ENCODE data around the gene RNF13.
"Not testable (repeated sequence)": the region's sequence is repeated elsewhere in the genome, so short reads cannot be mapped to it uniquely, and the experiment has no call there.

The RNF13 gene

DNA sequence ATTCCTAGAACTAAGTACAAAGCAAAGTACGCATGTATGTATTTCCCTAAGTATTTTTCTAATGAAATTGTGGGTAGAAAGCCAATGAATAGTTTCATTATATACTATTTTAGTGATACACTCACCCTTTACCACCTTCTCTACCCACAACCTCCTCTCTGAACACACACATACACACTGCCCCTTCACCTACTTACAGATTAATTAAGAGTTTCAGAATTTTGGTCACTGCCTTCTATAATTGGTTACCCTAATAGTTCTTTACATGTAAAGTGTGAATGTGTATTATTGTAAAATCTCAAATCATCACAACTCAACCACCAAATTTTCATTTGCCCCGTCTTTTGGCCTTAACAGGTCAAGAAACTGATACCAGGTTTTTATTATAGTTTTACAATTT is 150.5 kb downstream of the RNF13 start:
- DNase-seq: no peak

DNA sequence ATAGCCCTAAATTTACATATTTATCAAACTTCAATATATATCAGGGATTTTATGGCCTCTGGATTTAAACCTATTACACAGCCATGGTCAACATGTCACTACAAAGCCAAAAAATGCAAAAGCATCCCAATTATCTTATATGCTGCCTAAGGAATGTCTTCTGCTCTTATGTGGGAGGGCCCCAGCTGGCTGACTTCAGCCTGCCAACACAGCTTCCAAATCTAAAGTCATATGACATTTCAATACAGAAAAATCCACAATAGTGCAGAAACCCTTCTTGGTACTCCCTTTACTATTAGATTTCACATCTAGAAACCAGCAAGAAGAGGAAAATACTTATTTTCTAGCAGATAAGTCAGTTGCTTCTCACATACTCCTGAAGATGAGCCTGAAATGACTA is 151.3 kb downstream of the RNF13 start:
- DNase-seq: no peak

DNA sequence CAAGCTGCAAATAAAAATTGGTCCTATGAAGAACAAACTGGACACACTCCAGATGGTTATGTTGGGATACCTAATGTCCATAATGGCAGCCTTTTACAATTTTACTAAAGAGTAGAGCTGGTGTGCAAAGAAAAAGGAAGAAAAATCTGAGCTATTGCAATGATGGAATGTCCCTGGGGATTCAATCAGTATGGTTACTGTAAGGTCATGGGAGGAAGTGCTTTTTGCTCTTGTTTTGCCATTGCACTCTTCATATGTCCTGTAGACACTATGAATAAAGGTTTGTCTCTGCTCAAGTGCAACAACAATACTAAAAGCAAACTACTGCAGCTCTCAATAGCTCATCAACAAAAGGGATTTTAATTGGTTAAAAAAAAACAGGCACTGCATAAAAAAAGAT is 152.3 kb downstream of the RNF13 start:
- DNase-seq: no peak

DNA sequence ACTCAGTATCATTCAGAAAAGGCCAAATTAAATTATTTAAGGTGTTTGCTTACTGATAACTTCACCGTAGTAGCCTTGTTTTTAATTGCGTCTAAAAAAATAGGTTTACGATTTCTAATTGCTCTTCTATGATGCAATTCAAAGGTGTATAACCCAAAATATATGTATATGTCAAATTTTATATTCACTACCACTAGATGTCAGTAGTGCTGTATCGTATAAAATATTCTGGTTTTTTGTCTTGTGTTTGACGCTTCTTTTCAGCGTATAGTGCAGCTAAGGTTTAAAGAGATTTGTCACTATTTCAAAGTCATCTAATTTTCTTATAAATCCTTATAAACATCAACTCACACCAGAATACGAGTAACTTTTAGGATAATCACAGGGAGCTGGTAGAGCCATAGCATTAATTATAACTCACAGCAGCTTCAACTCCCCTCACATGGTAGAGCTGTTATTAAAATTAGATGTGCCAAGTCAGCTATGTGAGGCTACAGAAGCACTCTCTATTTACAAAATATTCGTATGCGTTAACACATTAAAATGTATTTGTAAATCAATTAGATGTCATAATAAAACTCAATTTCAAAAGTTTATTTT is 154.2 kb downstream of the RNF13 start:
- DNase-seq: peak; percentile 61

DNA sequence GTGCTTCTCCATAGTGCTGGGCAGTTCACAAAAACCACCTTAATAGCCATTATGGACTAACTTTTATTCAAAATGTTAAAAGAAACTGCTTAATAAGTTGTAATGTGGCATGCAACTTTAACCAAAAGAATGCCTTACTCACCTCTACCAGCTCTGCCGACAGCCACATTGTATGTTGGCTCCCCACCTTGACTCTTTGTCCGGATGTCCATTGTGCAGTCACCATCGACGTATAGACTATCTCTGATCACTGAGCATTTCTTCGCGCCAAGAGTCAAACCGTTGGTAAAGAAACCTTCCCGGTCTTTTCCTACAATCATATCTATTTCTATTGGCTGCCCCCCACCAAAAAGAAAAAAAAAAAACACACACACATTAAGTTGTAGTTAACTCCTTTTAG is 155.2 kb downstream of the RNF13 start:
- no peak for DNase-seq

DNA sequence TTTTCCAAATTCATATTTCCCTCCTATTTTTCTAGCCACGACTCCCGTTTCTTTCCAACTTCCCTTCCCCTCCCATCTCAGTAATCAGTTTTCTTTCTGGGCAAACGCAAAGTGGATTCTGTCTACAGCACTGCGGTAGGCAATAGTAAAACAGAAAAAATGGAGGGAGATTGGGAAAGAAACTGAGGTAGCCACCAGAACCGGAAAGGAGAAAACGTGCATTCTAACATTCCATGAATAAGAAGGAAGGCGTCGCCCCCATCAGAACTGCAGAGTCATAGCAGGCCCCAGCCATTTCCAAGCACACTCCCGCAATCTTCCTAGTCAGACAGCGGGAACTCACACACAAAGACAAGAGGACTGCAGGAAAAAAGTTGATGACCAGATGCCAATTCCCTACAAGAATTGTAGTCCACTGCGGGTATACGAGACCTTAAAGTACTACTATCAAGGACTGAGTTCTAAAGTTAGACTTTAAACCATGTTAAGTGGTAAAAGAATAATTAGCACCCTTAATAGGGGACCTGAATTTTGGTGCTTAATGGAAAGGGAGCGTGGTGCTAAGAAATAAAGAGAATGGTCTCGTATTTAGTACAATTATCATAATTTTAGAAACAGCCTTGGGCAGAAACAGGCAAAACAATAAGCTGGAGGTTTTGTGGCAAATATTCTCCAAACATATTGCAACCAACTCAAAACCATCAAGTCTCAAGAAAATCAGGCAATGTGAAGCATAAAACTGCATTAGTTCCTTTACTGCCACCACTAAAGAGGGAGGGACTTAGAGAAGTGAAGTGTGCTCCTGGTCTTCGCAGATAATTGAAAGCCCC is 156.3 kb downstream of the RNF13 start:
- no peak for DNase-seq

DNA sequence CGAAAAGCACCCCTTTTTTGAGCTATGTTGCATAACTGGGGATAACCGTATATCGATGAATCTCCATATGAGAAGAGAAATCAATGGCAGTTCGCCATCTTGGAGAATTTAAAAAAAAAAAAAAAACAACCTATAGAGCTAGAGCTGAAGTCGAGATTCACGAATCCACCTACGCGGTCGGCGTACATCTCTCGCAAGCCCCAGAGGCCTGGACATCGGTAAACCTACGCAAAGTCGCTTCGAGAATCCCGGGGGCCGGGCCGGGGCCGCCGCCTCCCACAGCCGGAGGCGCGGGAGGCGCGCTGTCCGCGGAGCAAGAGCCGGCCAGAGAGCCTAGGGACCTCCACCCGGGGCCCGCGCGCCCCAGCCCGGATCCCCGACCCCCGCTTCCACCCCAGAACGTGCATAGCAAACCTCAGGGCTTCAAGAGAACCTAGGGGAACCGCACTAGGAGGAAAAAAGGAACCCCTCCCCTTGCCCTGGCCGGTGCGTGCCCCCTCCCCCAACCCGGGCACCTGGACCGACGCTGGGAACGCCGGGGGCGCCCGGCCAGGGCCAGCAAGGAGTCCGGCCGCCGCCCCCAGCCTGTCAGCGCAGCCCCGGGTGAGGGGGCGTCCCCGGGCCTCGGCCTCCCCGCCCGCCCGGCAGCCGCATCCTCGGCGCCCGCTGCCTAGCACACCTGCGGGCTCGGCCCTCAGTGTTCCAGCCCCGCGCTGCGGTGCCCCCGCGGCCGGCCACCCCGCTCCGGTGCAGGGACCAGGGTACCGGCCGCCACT is 157.1 kb downstream of the RNF13 start:
- DNase-seq: peak; percentile 81

DNA sequence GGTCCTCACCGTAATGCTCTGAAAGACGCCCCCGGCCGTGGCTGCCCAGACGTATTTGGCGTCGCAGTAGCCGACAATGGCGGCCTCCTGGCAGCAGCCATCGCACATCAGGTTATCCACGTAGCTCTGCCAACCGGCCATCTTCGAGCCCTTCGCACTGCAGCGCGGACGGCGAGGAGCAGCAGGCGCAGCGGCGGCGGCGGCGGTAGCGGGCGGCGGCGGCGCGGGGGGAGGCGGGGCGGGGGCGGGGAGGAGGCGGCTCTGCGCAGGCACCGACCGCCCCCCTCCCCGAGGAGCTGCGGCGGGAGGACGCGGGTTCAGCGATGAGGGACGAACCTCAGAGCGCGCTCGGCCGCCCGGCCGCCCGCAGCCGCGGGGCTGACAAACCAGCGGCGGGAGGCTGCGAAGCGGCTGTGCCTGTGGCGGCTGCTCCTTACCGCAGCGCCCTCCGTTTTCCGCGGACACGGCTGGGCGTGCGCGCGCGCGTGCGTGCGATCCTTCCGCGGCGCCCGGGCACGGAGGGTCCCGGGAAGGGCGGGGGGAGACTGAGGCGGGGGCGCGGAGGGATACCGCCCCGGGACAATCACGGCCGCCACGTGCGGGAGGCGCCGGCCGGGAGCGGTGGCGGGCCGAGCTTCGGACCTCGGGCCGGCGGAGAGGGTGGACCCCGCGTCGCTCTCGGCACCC is 157.8 kb downstream of the RNF13 start, which contains the start of gene PFN2:
PFN2 (minus strand) TSS at position 180 of the 687 bp plus-strand sequence; CDS start at position 141, 39 bp downstream.
- DNase-seq: peak; percentile 71

DNA sequence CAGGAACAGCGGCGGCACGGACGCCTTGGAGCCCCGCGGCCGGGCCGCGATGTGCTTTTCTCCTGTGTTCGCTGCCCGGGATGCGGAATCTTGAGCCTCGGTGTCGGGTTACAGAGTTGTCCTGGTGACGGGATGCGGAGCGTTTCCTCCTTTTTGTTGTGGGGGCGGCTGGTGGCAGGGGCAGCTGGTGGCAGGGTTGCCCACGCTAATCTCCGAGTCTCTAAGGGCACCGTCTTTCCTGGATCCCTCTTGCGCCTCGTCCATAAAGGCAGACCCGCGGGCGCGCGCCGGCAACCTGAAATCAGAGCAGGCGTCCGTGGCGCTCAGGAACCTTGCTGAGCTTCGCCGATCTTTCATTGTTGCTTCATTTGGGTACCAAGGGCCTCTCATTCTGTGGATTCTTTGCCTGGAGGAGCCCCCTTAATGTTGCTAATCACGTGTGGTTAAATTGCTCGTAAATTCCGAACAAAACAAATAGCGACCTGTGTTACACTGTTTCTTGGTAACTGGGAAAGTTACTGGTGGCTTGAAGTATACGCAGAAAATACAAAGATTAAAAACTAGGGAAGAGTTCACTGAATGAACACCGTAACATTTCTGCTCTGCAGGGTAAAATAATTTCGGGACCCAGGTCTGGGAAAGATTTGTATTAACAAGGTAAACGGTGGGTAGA is 158.5 kb downstream of the RNF13 start:
- DNase-seq: peak; percentile 23

DNA sequence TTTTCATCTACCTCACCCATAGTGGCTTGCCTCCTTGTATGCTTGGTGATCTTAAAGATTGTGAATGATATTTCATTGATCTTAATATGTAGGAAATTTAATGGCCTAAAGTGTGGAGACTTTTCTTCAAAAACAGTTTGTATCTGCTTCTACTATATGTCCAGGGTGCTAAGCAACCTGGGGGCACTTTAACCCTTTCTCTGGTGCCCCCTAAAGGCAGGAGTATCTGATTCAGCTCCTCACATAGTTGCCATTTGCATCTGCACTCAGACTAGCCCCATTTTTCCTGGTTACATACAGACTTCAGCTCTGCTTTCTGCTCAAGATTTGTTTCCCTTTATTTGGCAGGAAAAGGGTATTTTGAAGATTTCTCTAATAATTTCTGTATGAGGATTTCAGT is 162.9 kb downstream of the RNF13 start:
- no peak for DNase-seq

DNA sequence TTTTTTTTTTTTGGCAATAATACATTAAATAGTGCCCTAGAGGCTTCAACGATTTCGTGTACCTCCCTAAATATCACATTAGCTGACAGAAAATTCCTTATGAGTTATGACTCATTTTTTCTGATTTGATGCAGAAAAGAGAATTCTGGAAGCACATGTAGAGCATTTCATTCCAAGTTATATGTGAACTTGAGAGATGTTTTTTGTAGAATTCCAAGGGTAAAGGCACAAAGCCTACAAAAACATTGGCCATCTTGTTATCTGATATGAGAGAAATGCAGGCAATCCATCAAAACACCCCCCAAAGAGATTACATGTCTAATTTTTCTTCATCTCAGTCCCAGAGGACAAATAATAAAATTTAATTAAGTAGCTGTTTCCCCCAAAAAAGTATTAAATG is 164.4 kb downstream of the RNF13 start:
- no peak for DNase-seq

DNA sequence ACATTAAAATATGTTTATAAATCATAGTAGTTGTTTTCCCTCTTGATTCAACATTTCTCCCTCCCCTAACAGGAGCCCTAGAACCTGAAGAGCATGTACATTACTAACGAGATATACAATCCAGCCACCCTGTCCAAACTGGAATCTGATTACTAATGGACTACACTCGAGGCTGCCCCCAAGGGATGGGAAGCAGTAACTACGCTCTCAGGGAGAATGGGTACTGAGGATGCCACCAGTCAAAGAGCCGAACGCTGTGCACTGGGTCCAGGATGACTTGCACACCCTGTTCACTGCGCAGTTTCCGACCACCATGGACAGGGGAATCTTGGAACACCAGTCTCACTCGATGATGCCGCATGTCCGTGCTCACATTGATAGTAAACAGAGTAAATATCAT is 169.0 kb downstream of the RNF13 start:
- not testable (repeated sequence) for DNase-seq

DNA sequence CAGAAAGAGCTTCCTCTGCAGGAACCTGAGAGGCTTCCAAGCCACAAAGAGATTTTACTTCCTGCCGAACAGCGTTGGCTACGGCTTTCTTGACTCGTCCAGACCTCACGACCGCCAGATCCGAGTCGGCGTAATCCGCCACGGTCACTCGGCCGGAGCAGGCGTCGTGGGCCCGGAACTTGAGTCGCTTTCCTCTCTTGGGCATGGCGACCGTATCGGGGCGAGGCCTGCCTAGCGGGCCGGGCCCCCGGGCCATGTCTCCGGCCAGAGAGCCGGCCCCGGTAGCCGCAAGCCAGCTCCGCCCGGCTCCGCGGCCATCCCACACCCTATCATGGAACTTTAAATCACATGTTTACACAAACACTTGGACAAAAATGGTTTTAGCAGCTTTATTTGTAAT is 170.0 kb downstream of the RNF13 start:
- DNase-seq: not testable (repeated sequence)

DNA sequence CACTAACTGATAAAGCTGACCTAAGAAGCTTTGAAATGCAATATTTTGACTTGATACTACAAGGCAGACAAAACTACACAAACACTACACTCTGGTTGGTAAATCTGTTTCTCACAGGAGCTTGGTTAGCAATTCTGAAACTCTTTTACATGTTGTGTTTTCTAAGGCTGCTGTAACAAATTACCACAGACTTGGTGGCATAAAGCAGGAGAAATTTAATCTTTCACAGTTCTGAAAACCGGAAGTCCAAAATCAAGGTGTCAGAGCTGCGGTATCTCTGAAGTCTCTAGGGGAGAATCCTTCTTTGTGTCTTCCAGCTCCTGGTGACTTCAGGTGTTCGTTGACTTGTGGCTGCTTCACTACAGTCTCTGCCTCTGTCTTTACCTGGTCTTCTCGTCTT is 170.6 kb downstream of the RNF13 start:
- no peak for DNase-seq

DNA sequence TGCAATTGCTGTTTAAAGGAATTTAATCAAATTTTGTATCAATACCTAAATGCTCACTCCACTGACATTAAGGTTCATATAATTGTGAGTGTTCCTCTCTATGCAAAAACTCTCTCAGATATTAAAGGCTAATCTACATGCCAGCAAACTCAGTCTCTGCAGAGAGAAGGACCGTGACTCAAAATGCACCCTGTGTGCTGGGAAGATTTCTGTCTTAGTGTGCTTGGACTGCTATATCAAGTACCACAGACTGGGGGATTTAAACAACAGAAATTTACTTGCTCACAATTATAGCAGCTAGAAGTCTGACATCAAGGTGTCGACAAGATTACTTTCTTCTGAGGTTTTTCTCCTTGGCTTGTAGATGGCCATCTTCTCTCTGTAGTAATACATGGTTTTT is 176.3 kb downstream of the RNF13 start:
- no peak for DNase-seq

DNA sequence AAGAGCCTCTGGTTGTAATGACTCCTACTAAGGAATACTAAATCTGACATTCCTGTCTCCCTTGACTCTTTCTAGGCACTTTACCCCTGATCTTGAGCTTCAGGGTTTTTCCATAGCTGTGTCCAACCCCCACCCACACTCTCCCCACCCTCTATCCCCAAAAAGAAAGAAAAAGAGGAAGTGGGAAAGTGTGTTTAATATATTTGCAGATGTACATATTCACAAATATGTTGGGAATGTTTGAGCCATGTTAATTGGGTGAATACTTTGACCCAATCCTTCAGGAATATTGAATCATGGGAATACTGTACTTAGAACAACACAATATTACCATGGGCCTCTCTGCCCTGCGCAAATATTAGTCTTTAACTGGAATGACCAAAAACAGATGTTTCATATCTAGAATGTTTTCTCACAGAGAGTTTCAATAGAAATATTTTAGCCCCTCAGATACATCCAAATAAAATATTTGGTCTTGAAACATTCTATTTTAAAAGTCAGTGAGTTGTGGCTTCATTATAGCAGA is 177.5 kb downstream of the RNF13 start:
- DNase-seq: no peak

DNA sequence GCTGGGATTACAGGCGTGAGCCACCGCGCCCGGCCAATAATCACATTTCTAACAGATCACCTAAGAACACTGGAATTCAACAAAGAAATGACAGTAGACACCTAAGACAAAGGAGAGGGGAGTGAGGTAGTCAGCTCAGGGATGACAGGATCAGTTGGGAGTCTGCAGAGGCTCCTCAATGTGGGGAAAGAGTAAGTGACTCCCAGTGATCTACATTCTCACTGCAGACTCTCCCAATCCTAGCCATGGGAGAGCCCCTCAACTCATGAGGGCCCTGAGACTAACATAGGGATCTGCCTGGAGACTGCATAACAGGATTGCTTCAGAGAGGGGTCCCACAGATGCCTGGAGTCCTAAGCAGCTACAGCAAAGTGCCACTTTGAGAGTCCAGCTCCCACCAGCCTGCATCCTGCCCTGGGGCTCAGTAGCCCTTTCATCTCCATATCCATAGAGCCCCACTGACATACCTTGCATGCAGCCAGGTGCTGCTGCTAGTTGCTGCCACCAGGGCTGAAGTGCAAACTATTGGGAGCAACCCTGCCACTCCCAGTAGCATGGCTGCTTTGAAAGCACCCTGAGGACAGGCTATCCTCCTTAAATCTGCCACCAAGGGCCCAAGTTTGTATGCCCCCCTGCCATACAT is 179.5 kb downstream of the RNF13 start:
- DNase-seq: no peak

DNA sequence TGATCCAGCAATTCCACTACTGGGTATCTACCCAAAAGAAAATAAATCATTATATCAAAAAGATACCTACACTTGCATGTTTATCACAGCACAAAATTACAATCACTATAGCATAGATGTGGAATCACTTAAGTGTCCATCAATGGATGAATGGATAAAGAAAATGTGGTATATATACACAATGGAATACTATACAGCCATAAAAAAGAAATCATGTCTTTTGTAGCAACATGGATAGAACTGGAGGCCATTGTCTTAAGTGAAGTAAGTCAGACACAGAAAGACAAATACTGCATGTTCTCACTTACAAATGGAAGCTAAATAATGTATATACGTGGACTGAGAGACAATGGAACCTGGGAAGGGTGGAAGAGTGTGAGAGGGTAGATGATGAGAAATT is 185.9 kb downstream of the RNF13 start:
- DNase-seq: no peak

DNA sequence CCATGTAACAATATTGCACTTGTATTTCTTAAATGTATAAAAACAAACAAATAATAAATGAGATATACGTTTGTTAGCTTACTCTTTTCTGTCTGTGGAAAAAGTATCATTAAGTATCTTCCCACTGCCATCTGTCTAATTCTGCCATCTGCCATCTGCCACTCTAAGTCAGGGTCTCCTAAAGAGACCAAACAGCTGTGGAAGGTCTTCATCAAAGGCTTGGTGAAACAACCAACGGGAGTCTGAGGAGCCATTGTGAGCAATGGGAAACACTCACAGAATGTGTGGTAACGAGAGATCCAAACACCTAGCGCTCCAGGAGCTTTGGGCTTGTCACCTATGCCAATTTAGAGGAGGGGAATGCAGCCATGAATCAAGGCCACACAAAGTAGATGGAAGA is 186.4 kb downstream of the RNF13 start:
- no peak for DNase-seq

DNA sequence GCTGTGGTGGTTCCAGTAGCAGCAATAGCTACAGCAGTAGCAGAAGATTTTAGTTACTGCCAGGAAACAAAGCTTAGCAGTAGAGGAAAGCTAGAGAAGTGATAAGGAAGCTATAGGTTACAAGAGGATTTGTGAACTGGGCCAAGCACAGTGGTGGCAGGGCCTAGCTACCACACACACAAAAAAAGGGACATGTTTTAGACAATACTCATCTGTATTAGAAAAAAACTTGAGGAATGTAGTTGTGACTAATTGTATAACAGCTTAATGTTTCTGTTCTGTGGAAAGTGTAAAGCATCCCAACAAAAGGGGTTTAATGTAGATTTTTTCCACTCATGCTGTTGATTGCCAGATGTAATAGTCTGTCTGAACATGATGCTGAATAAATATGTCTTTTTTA is 187.6 kb downstream of the RNF13 start:
- no peak for DNase-seq

DNA sequence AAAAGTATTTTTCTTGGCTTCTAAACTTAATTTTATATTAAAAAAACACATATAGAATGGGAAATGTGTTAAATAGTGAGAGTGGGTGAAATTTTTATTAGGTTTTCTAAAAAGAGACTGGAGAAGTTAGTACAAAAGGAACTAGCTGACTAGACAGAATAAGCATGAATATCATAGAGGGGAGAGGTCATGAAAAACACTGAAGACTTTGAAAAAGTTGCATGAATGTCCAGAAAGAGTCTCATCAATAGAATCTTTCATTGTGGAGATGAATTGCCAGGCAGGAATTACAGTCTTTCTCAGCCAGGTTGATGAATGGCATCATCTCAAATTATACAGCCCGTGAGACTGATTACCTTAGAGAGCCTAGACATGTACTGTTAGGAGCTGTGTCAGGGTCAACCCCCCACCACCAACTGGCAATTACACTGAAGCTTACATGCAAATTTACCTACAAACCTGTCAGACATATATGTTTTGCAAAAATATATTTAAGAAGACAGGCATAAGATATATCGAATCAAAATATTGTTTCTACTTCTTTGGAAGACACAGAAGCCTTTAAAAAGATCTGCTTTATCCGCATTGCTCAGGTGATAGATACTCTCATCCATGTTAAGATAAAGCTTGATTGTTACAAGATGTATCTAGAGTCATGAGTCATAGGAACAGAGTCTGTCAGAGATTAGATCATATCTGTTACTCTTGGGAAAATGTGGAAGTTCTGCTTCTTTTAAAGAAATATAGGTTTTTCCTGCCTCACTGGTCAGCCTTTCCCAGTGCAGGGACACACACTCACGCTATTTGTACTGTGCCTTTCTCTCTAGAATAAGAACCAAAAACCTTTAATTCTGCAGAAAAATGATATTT is 192.5 kb downstream of the RNF13 start:
- DNase-seq: no peak

All from CD4-positive, alpha-beta T cell treated with Interleukin-12 subunit alpha and Interleukin-12 subunit beta, for 1 hour (primary cell).